ENCODE results near the gene TNKS1BP1.
"Not testable (repeated sequence)": the region's sequence is repeated elsewhere in the genome, so short reads cannot be mapped to it uniquely, and the experiment has no call there.

Gene TNKS1BP1

GRCh38 chr11:57294225-57295131, 30.3 kb downstream of the TNKS1BP1 start:
- no peak for DNase-seq (ENCODE audit: low read depth in 2 of 2)

GRCh38 chr11:57290288-57290687, 34.5 kb downstream of the TNKS1BP1 start:
- no peak for DNase-seq (ENCODE audit: low read depth in 2 of 2)

- DNase-seq (ENCODE audit: low read depth in 2 of 2), result no peak
Observed at GRCh38 chr11:57288771-57289579, 35.8 kb downstream of the TNKS1BP1 start.

DNA sequence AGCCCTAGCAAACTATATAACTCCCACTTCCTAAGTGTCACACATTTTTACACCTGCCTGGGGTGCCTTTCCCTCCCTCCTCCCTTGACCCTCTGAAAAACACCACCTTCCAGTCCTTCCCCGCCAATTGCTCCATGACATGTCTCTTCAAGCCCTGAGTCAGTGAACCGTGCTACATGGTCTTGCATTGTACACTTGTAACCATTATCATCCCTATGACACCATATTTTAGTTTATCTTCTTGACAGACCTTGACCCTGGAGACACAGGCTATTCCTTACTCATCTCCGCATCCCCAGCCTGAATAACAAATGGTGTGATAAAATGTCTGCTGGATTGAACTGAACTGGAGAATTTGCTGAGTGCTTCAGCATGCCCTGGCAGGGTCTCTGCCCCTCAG, 36.9 kb downstream of the TNKS1BP1 start:
- no peak for DNase-seq (ENCODE audit: low read depth in 2 of 2)

- DNase-seq (ENCODE audit: low read depth in 2 of 2), result no peak
Observed at GRCh38 chr11:57283231-57283990, 41.3 kb downstream of the TNKS1BP1 start.

- not testable (repeated sequence) for DNase-seq (ENCODE audit: low read depth in 2 of 2)
Observed at GRCh38 chr11:57281546-57281945, 43.2 kb downstream of the TNKS1BP1 start.

DNA sequence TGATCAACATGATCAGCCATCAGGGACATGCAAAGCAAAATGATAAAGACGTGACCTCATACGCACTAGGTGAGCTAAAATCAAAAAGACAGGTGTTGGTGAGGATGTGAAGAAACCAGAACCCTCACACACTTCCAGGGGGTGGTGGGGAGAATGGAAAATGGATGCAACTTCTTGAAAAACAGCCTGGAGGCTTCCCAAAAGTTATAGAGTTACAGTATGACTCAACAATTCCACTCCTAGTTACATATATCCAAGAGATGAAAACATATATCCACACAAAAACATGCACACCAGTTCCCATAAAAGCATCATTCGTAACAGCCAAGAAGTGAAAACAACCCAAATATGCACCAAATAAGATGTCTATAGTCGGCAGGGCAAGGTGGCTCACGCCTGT, 45.6 kb downstream of the TNKS1BP1 start:
- DNase-seq (ENCODE audit: low read depth in 2 of 2), result peak; percentile 48 to 57

DNA sequence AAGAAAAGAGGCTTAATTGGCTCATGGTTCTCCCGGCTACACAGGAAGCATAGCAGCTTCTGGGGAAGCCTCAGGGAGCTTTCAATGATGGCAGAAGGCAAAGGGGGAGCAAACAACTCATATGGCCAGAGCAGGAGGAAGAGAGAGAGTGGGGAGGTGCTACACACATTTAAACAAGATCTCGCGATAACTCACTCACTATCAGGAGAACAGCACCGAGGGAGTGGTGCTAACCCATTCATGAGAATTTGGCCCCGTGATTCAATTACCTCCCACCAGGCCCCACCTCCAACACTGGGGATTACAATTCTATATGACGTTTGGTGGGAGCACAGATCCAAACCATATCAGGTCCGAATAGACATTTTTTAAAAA, 46.0 kb downstream of the TNKS1BP1 start:
- DNase-seq (ENCODE audit: low read depth in 2 of 2), result no peak

DNA sequence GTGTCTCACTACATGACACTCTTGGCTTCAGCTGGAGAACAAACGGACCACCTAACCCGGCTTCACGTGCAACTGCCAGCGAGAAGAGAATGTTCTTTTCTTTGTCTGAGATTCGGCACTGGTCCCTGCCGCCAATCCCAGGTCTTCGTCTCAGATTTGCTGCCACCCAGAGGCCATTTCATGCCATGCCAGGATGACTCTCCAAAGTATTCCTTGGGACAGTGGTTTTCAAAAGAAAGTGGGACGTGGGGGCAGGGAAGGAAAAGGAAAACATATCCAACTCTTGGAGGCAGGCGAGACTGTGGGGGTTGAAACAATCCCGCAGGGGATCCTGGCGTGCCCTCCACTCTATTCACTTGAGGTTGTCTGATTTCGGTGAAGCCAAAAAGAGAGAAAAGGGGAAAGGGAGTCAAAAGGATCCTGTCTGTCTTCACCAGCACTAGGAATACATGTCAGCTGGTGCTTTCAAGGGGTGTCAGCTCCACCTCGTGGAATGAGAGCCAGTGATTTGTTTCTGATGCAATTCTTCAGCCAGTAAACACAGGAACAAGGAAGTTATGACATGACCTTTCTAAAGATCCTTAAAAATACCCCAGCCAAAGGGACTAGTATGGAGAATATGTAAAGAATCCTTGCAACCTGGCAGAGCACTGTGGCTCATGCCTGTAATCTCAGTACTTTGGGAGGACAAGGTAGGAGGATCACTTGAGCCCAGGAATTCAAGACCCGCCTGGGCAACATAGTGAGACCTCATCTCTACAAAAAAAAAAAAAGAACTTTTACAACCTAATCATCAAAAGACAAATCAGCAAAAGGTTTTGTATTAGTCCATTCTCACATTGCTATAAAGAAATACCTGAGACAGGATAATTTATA, 46.7 kb downstream of the TNKS1BP1 start:
- peak; percentile 72 to 74 for DNase-seq (ENCODE audit: low read depth in 2 of 2)

GRCh38 chr11:57276971-57277675, 47.6 kb downstream of the TNKS1BP1 start:
- DNase-seq (ENCODE audit: low read depth in 2 of 2), result no peak

GRCh38 chr11:57276169-57276970, 48.4 kb downstream of the TNKS1BP1 start:
- no peak for DNase-seq (ENCODE audit: low read depth in 2 of 2)

DNA sequence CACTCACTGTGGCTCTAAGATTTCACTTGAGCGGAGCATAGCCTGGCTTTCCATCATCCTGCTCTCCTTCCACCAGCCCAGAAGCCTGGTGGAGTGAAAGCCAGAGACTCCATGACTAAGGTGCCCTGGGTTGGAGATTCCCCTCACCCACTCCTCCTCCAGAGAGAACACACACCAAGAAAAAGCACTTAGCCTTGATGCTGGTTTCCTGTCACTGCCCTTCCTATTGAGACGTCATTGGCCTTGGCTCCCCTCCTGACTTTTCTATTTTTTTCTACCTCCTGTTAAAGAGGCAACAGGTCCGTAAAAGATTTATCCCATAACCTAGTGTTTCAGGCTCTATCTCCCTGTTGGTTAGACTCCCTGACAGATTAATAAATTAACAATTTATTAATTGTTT, 49.2 kb downstream of the TNKS1BP1 start:
- DNase-seq (ENCODE audit: low read depth in 2 of 2), result no peak

GRCh38 chr11:57274904-57275498, 49.8 kb downstream of the TNKS1BP1 start:
- no peak for DNase-seq (ENCODE audit: low read depth in 2 of 2)

DNA sequence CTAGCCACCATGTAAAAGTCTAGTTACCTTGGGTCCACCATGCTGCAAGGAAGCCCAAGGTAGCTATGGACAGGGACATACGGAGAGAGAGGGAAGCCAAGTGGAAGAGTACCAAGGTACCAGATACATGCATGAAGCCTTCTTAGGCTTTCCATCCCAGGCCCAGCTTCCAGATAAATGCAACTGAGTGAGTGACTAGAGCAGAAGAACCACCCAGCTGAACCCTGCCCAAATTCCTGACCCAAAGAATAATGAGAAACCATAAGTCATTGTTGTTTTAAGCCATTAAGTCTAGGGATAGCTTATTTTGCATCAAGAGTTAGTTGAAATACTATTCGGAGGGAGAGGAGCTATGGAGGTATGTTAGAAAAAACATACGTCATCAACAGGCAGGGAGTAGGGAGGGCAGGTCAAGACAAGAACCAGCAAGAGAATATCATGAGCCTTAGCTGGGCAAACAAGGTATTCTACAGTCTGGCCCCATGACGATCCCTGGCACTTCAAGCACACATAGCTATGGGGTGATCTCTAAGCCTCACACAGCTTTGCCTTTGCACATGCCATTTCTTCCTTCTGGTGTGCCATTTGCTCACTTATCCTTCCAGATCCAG, 51.2 kb downstream of the TNKS1BP1 start:
- DNase-seq (ENCODE audit: low read depth in 2 of 2), result no peak

- no peak for DNase-seq (ENCODE audit: low read depth in 2 of 2)
Observed at GRCh38 chr11:57269571-57270021, 55.2 kb downstream of the TNKS1BP1 start.

DNA sequence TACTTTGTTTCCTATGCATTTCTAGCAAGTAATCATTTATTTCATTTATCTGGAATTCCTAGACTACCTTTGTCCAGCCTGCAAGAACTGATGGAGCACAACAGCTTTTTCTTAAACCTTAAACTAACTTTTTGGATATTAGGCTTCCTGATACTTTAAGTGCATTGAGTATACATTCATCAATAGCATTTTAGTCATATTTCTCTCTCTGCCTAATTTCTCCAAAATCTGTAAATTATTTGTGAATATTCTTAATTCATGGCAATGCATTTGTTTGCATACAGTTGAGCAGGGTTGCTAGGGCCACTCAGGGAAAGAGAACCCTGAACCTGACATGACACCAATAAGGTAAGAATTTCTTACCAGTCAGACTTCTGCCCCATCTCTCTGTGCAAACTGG, 58.6 kb downstream of the TNKS1BP1 start:
- no peak for DNase-seq (ENCODE audit: low read depth in 2 of 2)

DNA sequence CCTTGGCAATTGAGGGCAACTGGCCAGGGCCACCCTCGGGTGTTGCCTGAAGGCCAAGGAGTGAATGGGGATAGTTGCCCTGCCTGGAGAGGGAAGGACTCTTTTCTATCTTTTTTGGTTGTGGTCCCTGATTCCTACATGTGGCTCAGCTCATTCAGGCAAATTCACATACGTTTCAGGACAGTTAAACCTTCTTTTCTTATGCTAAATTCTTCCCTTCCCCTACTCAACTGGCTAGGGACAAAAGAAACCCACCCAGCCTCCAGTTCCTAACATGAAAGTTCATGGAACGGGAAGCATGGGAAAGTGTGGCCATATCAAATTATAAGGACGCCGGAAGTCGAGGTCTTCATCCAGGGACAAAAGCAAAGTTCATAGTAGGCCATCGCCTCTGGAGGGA, 61.4 kb downstream of the TNKS1BP1 start:
- DNase-seq (ENCODE audit: low read depth in 2 of 2), result no peak

- DNase-seq (ENCODE audit: low read depth in 2 of 2), result no peak
Observed at GRCh38 chr11:57262157-57262556, 62.6 kb downstream of the TNKS1BP1 start.
